Body of pancreas (tissue), 4 donors: Measurements from ENCODE around the gene YIF1B.

Experiments used
- POLR2A ChIP-seq, 3 donors: fragments of 450-650 bp; IDR thresholded peaks; one replicate each; pipeline ENCODE4 v1.6.1; 2016; ENCODE audit warnings: antibody characterized with exemption in 3 of 3, mild to moderate bottlenecking in 2 of 3
- TF ChIP-seq, protein P1 (sequence below), 7 experiments: fragments of 450-650 bp in 4 of 7; fragments of 200-600 bp in 3 of 7; sonication (generic) in 3 of 7; IDR thresholded peaks; one replicate each; pipeline ENCODE4 v1.5.1; 2016 to 2019; ENCODE audit warnings: antibody characterized with exemption in 7 of 7

DNA sequence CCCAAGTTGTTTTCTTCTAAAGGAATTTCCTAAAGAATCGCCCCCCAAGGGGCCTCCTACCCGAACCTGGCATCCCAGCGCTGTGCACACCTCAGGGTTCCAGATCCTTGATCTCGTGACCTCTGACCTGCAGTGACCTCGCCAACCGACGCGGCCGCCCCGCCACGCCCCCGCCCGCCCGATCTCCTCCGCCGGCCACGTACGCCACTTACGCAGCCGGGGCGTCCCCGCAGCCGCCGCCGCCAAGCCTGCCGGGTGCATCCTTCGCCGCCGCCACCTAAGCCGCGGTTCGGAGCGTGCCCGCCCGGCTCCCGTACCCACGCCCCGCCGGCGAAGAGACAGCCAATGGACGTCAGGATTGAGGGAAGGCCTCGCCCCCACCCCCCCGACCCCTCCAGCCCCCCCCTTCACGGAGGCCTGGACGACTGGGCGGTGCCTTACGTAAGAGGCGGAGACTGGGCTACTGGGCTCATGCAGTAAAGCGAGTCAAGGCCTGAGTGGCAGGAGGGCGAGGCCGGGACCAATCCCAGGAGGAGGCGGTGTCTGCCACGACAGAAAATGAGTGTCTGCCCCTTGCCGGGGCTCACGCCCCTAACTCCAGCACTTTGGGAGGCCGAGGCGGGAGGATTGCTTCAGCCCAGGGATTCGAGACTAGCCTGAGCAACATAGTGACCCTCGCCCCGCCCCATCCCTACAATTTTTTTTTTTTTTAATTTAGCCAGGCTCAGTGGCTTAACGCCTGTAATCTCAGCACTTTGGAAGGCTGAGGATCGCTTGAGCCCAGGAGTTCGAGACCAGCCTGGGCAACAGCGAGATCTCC, at the start of gene YIF1B:
- TF ChIP-seq POLR2A (IDR thresholded peaks at IDR 0.05): peak in 2 of 3 donors; percentile 42 to 44
- TF ChIP-seq, protein P1, sequence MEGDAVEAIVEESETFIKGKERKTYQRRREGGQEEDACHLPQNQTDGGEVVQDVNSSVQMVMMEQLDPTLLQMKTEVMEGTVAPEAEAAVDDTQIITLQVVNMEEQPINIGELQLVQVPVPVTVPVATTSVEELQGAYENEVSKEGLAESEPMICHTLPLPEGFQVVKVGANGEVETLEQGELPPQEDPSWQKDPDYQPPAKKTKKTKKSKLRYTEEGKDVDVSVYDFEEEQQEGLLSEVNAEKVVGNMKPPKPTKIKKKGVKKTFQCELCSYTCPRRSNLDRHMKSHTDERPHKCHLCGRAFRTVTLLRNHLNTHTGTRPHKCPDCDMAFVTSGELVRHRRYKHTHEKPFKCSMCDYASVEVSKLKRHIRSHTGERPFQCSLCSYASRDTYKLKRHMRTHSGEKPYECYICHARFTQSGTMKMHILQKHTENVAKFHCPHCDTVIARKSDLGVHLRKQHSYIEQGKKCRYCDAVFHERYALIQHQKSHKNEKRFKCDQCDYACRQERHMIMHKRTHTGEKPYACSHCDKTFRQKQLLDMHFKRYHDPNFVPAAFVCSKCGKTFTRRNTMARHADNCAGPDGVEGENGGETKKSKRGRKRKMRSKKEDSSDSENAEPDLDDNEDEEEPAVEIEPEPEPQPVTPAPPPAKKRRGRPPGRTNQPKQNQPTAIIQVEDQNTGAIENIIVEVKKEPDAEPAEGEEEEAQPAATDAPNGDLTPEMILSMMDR (IDR thresholded peaks at IDR 0.05): no peak
